Activated B cell treated with CpG ODN at 0.5 μM for 24 hours (primary cell): ENCODE data around the gene PRR22. TPM values are rescaled to one million over a fixed set of nuclear protein-coding genes. Genes with fewer than 3 reads are reported as not detected.

Experiments used
- ATAC-seq: fragments of 200-7000 bp; cut with Tn5 transposase; one replicate; pipeline ENCODE4 v1.10.0; 2021; ENCODE audit warnings: low read depth, mild to moderate bottlenecking, moderate library complexity
- CTCF ChIA-PET: fragments of 350-600 bp; sonication (Branson Sonifier 250); formaldehyde crosslinking; loops from one replicate; lab custom pipeline; 2021; ENCODE audit warnings: antibody characterized with exemption; lab: Charles Lee
- POLR2A ChIA-PET: fragments of 350-600 bp; sonication (Branson Sonifier 250); formaldehyde crosslinking; loops from one replicate; lab custom pipeline; 2021; ENCODE audit warnings: antibody characterized with exemption; lab: Charles Lee
- DNase-seq: peaks from one replicate; pipeline ENCODE4 v3.0.0; 2022
- H3K27ac Mint-ChIP-seq: one replicate; pipeline ENCODE4 v1.8.0; 2020; ENCODE audit warnings: mixed read lengths
- H3K27me3 Mint-ChIP-seq: one replicate; pipeline ENCODE4 v1.8.0; 2021; ENCODE audit warnings: mixed read lengths
- H3K36me3 Mint-ChIP-seq: one replicate; pipeline ENCODE4 v1.8.0; 2021; ENCODE audit warnings: low read depth, mixed read lengths
- H3K4me1 Mint-ChIP-seq: one replicate; pipeline ENCODE4 v1.8.0; 2021; ENCODE audit warnings: mixed read lengths
- H3K4me3 Mint-ChIP-seq: one replicate; pipeline ENCODE4 v1.8.0; 2020; ENCODE audit warnings: mild to moderate bottlenecking, mixed read lengths
- H3K9me3 Mint-ChIP-seq: one replicate; pipeline ENCODE4 v1.8.0; 2020; ENCODE audit warnings: mixed read lengths
- intact Hi-C: fragments of 100-400 bp; cut with micrococcal nuclease; formaldehyde crosslinking; loops from one replicate; pipeline ENCODE4 v1.15.1; 2024
- total RNA-seq: library from RNA; stranded (reverse); gene quantifications from 2 replicates; pipeline ENCODE4 v1.2.3, GENCODE V29; 2022
- TF ChIP-seq, protein P1 (sequence below): fragments of 200-600 bp; IDR thresholded peaks from one replicate; pipeline ENCODE4 v1.8.0; 2022; ENCODE audit warnings: antibody characterized with exemption, mild to moderate bottlenecking

The PRR22 gene
- total RNA-seq, 1 donor from 2014 or later: 9.8 TPM

- CTCF ChIA-PET: no interaction called here
- intact Hi-C loops: no loop called here
- H3K27ac Mint-ChIP-seq: no peak overlapping the region
- ATAC-seq (no peak), DNase-seq (no peak)
- POLR2A ChIA-PET: interaction anchor here (0.7 kb wide), 1 partner anchor 119 kb away, joined by 3 read pairs; no protein-coding TSS in a partner anchor
- H3K27me3 Mint-ChIP-seq: peaks cover 14% of the 10 kb centered on the region
- no peaks in the 10 kb centered on the region for H3K9me3 Mint-ChIP-seq
- H3K4me3 Mint-ChIP-seq: no peak overlapping the region
- H3K36me3 Mint-ChIP-seq: no peaks in the 10 kb centered on the region
- peaks cover 24% of the 10 kb centered on the region for H3K4me1 Mint-ChIP-seq
- TF ChIP-seq, protein P1, sequence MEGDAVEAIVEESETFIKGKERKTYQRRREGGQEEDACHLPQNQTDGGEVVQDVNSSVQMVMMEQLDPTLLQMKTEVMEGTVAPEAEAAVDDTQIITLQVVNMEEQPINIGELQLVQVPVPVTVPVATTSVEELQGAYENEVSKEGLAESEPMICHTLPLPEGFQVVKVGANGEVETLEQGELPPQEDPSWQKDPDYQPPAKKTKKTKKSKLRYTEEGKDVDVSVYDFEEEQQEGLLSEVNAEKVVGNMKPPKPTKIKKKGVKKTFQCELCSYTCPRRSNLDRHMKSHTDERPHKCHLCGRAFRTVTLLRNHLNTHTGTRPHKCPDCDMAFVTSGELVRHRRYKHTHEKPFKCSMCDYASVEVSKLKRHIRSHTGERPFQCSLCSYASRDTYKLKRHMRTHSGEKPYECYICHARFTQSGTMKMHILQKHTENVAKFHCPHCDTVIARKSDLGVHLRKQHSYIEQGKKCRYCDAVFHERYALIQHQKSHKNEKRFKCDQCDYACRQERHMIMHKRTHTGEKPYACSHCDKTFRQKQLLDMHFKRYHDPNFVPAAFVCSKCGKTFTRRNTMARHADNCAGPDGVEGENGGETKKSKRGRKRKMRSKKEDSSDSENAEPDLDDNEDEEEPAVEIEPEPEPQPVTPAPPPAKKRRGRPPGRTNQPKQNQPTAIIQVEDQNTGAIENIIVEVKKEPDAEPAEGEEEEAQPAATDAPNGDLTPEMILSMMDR: no peak
Observed at GRCh38 chr19:5806133-5806489, 21.6 kb upstream of the PRR22 start.

DNA sequence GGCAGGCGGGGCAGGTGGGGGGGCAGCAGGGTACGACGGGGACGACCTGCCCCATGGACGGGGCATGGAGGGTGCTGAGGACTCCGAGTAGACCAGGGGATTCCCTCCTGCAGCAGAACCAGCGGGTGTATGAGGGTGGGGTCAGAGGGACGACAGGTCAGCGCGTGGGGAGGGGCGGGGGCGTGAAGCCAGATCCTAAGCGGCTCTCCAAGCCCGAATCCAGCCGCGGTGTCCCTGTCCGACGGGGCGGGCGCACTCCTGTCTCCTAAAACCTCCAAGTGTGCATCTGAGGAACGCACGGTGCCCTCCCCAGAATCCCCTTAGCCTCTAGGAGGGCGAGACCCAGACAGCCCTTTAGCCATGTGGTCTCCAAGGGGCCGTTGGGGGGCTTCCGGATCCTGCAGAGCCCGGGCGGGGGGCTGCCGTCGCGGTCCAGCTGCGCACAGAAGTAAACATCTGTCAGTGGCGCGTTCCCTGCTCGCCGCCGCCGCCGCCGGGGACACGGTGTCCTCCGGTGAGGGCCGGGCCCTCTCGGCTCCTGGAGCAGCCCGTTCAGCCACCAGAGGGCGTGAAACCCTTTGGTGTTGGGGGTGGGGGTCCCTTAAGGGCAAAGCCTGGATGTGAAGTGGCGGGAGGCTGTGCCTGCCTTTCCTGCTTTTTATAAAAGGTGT, 21.1 kb upstream of the PRR22 start:
- peak overlapping the region; percentile 56 for H3K4me3 Mint-ChIP-seq
- no peaks in the 10 kb centered on the region for H3K9me3 Mint-ChIP-seq
- DNase-seq (peak; percentile 50), ATAC-seq (peak; percentile 32)
- H3K27me3 Mint-ChIP-seq: peaks cover 19% of the 10 kb centered on the region
- ChIA-PET CTCF (no interaction called here), POLR2A (interaction anchor here (0.7 kb wide), 1 partner anchor 119 kb away, joined by 3 read pairs; no protein-coding TSS in a partner anchor)
- no peak overlapping the region for H3K27ac Mint-ChIP-seq
- intact Hi-C loops: no loop called here
- peaks cover 24% of the 10 kb centered on the region for H3K4me1 Mint-ChIP-seq
- TF ChIP-seq, protein P1: no peak
- H3K36me3 Mint-ChIP-seq: no peaks in the 10 kb centered on the region

GRCh38 chr19:5804516-5805461, 20.2 kb upstream of the PRR22 start, which contains the start of gene NRTN:
Gene NRTN (plus strand): TSS chr19:5805067. CDS start chr19:5824166, 19,099 bp downstream.
- H3K4me3 Mint-ChIP-seq: peak within 1 kb of the TSS; percentile 67

DNA sequence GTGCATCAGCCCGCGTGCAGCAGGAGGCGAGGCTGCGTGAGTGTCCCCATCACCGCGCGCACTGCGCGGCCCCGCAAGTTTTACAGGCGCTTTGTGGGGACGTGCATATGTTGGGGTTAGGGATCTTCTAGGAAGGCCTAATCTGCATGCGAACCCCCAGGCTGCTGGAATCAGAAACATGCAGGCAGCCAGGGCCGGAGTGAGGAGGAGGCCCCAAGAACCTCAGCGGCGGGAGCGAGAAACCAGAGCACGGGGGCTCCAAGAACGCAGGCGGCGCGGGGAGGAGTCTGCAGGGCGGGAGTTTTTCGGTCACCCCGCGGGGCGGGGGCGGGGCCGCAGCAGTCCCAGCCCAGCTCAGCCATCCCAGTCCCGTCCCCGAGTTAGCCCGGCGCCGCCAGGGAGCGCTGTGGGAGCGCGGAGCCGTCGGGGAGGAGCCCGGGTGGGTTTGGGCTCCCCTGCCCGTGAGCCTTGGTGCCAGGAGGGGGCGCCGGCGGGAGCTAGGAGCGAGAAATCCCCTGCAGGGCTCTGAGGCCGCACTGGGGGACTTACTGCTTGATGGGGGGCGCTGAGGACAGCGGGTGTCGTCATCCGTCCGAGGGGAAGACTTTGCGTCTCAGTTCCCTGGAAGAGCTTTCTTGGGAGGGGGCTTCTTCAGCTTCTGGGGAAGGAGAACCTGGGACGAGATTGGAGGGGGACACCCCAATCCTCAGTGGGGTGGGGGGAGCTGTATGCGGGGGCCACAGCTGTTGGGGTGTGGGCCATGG, 19.4 kb upstream of the PRR22 start:
- DNase-seq (peak; percentile 83), ATAC-seq (peak; percentile 91)
- TF ChIP-seq, protein P1: no peak
- POLR2A ChIA-PET: interaction anchor here (0.5 to 1.7 kb wide), 11 partner anchors 13 to 1211 kb away, joined by 3 to 13 read pairs (median 4); partner anchors contain the start of genes ALKBH7, CATSPERD, DUS3L and NDUFA11
- Mint-ChIP-seq H3K36me3 (no peaks in the 10 kb centered on the region), H3K9me3 (no peaks in the 10 kb centered on the region), H3K27me3 (peaks cover 24% of the 10 kb centered on the region), H3K4me3 (peak overlapping the region; percentile 67), H3K4me1 (peaks cover 24% of the 10 kb centered on the region), H3K27ac (peak overlapping the region; percentile 18)
- CTCF ChIA-PET: interaction anchor here (0.7 to 1.7 kb wide), 17 partner anchors 8 to 248 kb away, joined by 3 to 21 read pairs (median 5); partner anchors contain the start of genes DUS3L and NDUFA11
- intact Hi-C loops: loop anchor here (1.0 kb wide), 5 partner anchors 13 to 218 kb away; partner anchors contain the start of genes DUS3L and VMAC

More at GRCh38 chr19:5804516-5805461, 20.2 kb upstream of the PRR22 start, which contains the start of gene NRTN:
- no peaks in the 10 kb centered on the region for H3K9me3 Mint-ChIP-seq
- peak within 1 kb of the TSS; percentile 18 for H3K27ac Mint-ChIP-seq
- ATAC-seq (peak; percentile 47), DNase-seq (peak; percentile 51)
- H3K36me3 Mint-ChIP-seq: no peaks in the 10 kb centered on the region
- peaks cover 24% of the 10 kb centered on the region for H3K4me1 Mint-ChIP-seq
- ChIA-PET CTCF (interaction anchor here (0.7 to 1.7 kb wide), 15 partner anchors 9 to 218 kb away, joined by 3 to 21 read pairs (median 5); partner anchors contain the start of gene DUS3L), POLR2A (interaction anchor here (0.7 to 1.7 kb wide), 9 partner anchors 14 to 1211 kb away, joined by 3 to 11 read pairs (median 4); partner anchors contain the start of genes ALKBH7, CATSPERD, DUS3L and NDUFA11)
- TF ChIP-seq, protein P1: no peak
- peaks cover 20% of the 10 kb centered on the region for H3K27me3 Mint-ChIP-seq
- intact Hi-C loops: loop anchor here (1.0 kb wide), 5 partner anchors 13 to 218 kb away; partner anchors contain the start of genes DUS3L and VMAC
